IMR-90 (cell line): Measurements from ENCODE around the gene LY6G5C. TPM values are rescaled to one million over a fixed set of nuclear protein-coding genes. Genes with fewer than 3 reads are reported as not detected.

Experiments used
- ATAC-seq: fragments of 200-7000 bp; cut with Tn5 transposase; 2 replicates; pipeline ENCODE4 v1.9.1; 2020; ENCODE audit warnings: low read depth, mild to moderate bottlenecking, moderate library complexity
- BruUV-seq: library from RNA; stranded (reverse); fragments of 400-500 nt; replicated peaks from 2 replicates; lab custom pipeline; 2021; lab: Mats Ljungman, UMichigan
- CTCF ChIA-PET: fragments of 300-600 bp; formaldehyde crosslinking; extraction: SDS; loops from one replicate; lab custom pipeline; 2021; ENCODE audit warnings: antibody characterized with exemption; lab: Yijun Ruan, JAX
- POLR2A ChIA-PET: fragments of 300-600 bp; sonication (Branson Sonifier 250); formaldehyde crosslinking; loops from one replicate; lab custom pipeline; 2022; ENCODE audit warnings: antibody characterized with exemption; ENCODE audit not compliant: unreplicated experiment; lab: Charles Lee
- DNase-seq: peaks from one replicate; pipeline ENCODE4 v3.0.0; 2013
- H2AFZ ChIP-seq: replicated peaks from 2 replicates; pipeline ENCODE3; 2013; ENCODE audit warnings: low read length, mild to moderate bottlenecking; ENCODE audit not compliant: poor library complexity
- H2AK5ac ChIP-seq: 2 replicates; pipeline ENCODE4 v1.6.1; 2013; ENCODE audit warnings: low read depth, low read length, inconsistent platforms
- H2AK9ac ChIP-seq: replicated peaks from 2 replicates; pipeline ENCODE3; 2013; ENCODE audit warnings: mild to moderate bottlenecking, low read depth, low read length, moderate library complexity; ENCODE audit not compliant: poor library complexity
- H2BK120ac ChIP-seq: 2 replicates; pipeline ENCODE4 v1.6.1; 2013; ENCODE audit warnings: low read depth, low read length, inconsistent platforms
- H2BK15ac ChIP-seq: 3 replicates; pipeline ENCODE4 v1.6.1; 2013; ENCODE audit warnings: low read depth, low read length, inconsistent platforms
- H2BK20ac ChIP-seq: 2 replicates; pipeline ENCODE4 v1.6.1; 2013; ENCODE audit warnings: low read depth, mild to moderate bottlenecking, inconsistent platforms, low read length, moderate library complexity
- H2BK5ac ChIP-seq: 2 replicates; pipeline ENCODE4 v1.6.1; 2013; ENCODE audit warnings: mild to moderate bottlenecking, low read depth, low read length, inconsistent platforms; ENCODE audit not compliant: poor library complexity, severe bottlenecking
- H3K14ac ChIP-seq: replicated peaks from 2 replicates; pipeline ENCODE4 v1.6.1; 2013; ENCODE audit warnings: low read depth, low read length, inconsistent platforms
- H3K18ac ChIP-seq: 2 replicates; pipeline ENCODE4 v1.6.1; 2013; ENCODE audit warnings: low read depth, low read length, control low read depth
- H3K23ac ChIP-seq: 2 replicates; pipeline ENCODE4 v1.6.1; 2013; ENCODE audit warnings: low read depth, low read length, inconsistent platforms
- H3K27ac ChIP-seq: 2 replicates; pipeline ENCODE4 v1.5.1; 2013; ENCODE audit warnings: mild to moderate bottlenecking, control low read depth, low read length; ENCODE audit not compliant: insufficient read depth
- H3K27me3 ChIP-seq: 2 replicates; pipeline ENCODE4 v1.6.1; 2013; ENCODE audit warnings: low read length; ENCODE audit not compliant: control insufficient read depth, insufficient read depth
- H3K36me3 ChIP-seq: 2 replicates; pipeline ENCODE4 v1.6.1; 2013; ENCODE audit warnings: low read length, mixed read lengths; ENCODE audit not compliant: control insufficient read depth, insufficient read depth
- H3K4ac ChIP-seq: 2 replicates; pipeline ENCODE4 v1.6.1; 2013; ENCODE audit warnings: low read depth, low read length, inconsistent platforms
- H3K4me1 ChIP-seq: 2 replicates; pipeline ENCODE4 v1.6.1; 2013; ENCODE audit warnings: low read length, mixed read lengths; ENCODE audit not compliant: control insufficient read depth, insufficient read depth
- H3K4me2 ChIP-seq: 2 replicates; pipeline ENCODE4 v1.6.1; 2013; ENCODE audit warnings: low read depth, mild to moderate bottlenecking, control low read depth, low read length, moderate library complexity
- H3K4me3 ChIP-seq: 2 replicates; pipeline ENCODE4 v1.5.1; 2013; ENCODE audit warnings: low read depth, mild to moderate bottlenecking, control low read depth, low read length, moderate library complexity; ENCODE audit not compliant: insufficient read depth
- H3K56ac ChIP-seq: 2 replicates; pipeline ENCODE4 v1.6.1; 2013; ENCODE audit warnings: low read length, inconsistent platforms; ENCODE audit not compliant: insufficient read depth; ENCODE audit errors: extremely low read depth
- H3K79me1 ChIP-seq, 2 experiments: 2 replicates each; pipeline ENCODE4 v1.6.1; 2013; ENCODE audit warnings: low read length in 2 of 2, inconsistent platforms in 1 of 2, low read depth in 1 of 2
- H3K9ac ChIP-seq: 2 replicates; pipeline ENCODE4 v1.6.1; 2013; ENCODE audit warnings: low read depth, low read length, control low read depth
- H3K9me1 ChIP-seq: 2 replicates; pipeline ENCODE4 v1.6.1; 2013; ENCODE audit warnings: low read length, inconsistent platforms; ENCODE audit not compliant: insufficient read depth
- H3K9me3 ChIP-seq: 2 replicates; pipeline ENCODE4 v1.6.1; 2013; ENCODE audit warnings: low read length; ENCODE audit not compliant: control insufficient read depth, insufficient read depth
- H4K20me1 ChIP-seq: 2 replicates; pipeline ENCODE4 v1.6.1; 2013; ENCODE audit warnings: low read length, inconsistent platforms; ENCODE audit not compliant: insufficient read depth
- H4K5ac ChIP-seq: 2 replicates; pipeline ENCODE4 v1.6.1; 2013; ENCODE audit warnings: mild to moderate bottlenecking, low read depth, low read length, control low read depth
- H4K8ac ChIP-seq, 2 experiments: 2 replicates each; pipeline ENCODE4 v1.6.1; 2013; ENCODE audit warnings: low read depth in 2 of 2, low read length in 2 of 2, control low read depth in 1 of 2, inconsistent platforms in 1 of 2
- H4K91ac ChIP-seq: 2 replicates; pipeline ENCODE4 v1.6.1; 2013; ENCODE audit warnings: low read depth, low read length, inconsistent platforms; ENCODE audit not compliant: insufficient read depth
- POLR2A ChIP-seq: IDR thresholded peaks from 2 replicates; pipeline ENCODE4 v1.6.1; 2012; ENCODE audit warnings: mild to moderate bottlenecking, low read depth, low read length
- USF2 ChIP-seq: fragments of 150-350 bp; IDR thresholded peaks from 2 replicates; pipeline ENCODE4 v1.6.1; 2017; ENCODE audit warnings: mild to moderate bottlenecking, antibody characterized with exemption, low read length, low read depth
- WGBS, 2 experiments: methylation state at CpG; one replicate each; pipeline versions ENCODE4 v1.1.5 to v1.1.7; 2013; ENCODE audit warnings: missing lambda C conversion rate in 2 of 2; ENCODE audit not compliant: insufficient read length in 1 of 2; ENCODE audit errors: extremely low coverage in 2 of 2; 5-methylcytosine and 5-hydroxymethylcytosine counted together
- dilution Hi-C: fragments of 300-500 bp; cut with HindIII; formaldehyde crosslinking; loops from one replicate; pipeline ENCODE4 v1.14.3; 2018; ENCODE audit warnings: low sequenced_read_pairs; ENCODE audit not compliant: unreplicated experiment
- in situ Hi-C: fragments of 300-500 bp; cut with MboI; formaldehyde crosslinking; loops from 3 replicates; pipeline ENCODE4 v1.14.3; 2019; ENCODE audit warnings: low sequenced_read_pairs, inconsistent platforms, mixed read lengths
- intact Hi-C: fragments of 100-400 bp; cut with micrococcal nuclease; formaldehyde crosslinking; loops from 2 replicates; pipeline ENCODE4 v1.10.0; 2022
- polyA plus RNA-seq, 3 experiments: library from polyadenylated mRNA; depleted of rRNA; stranded (reverse); fragments of >200 nt; gene quantifications; 2 replicates each; pipeline ENCODE4 v1.2.3, GENCODE V29; 2012; ENCODE audit warnings: low replicate concordance in 1 of 3
- total RNA-seq: library from RNA; depleted of rRNA; stranded (reverse); fragments of >200 nt; gene quantifications from 2 replicates; pipeline ENCODE4 v1.2.3, GENCODE V29; 2012
- TF ChIP-seq, protein P1 (sequence below): fragments of 150-350 bp; IDR thresholded peaks from 2 replicates; pipeline ENCODE4 v1.6.1; 2016; ENCODE audit warnings: low read depth, mild to moderate bottlenecking, low read length, moderate library complexity, borderline replicate concordance

LY6G5C gene
- total and polyA plus RNA-seq, 2 of the 4 experiments (the other 2 are of a cell fraction), result 0.18 to 2.0 TPM

GRCh38 chr6:31655349-31656237 is 25.3 kb downstream of the LY6G5C start, which contains the start of gene APOM:
Gene APOM (plus strand): TSS chr6:31655894. CDS start chr6:31655967, 73 bp downstream.
- H2AFZ ChIP-seq, result no peak within 1 kb of the TSS
- no peak within 1 kb of the TSS for H3K18ac ChIP-seq
- no peak within 1 kb of the TSS for H2BK20ac ChIP-seq
- dilution Hi-C loops, result no loop called here
- H2BK5ac ChIP-seq, result no peak within 1 kb of the TSS
- intact Hi-C loops, result no loop called here
- no peak within 1 kb of the TSS; the same call in 1 of the 2 replicates for H3K4ac ChIP-seq
- no peak within 1 kb of the TSS for H2AK5ac ChIP-seq
- peaks cover 17% of the 10 kb centered on the region for H4K20me1 ChIP-seq
- H3K27ac ChIP-seq, result no peak within 1 kb of the TSS
- no peak within 1 kb of the TSS for H2AK9ac ChIP-seq
- H3K79me1 ChIP-seq, result peaks cover 21 to 75% of the 10 kb centered on the region in 2 experiments; a peak in 3 of 4 replicates
- TF ChIP-seq USF2, result no peak
- TF ChIP-seq, protein P1, sequence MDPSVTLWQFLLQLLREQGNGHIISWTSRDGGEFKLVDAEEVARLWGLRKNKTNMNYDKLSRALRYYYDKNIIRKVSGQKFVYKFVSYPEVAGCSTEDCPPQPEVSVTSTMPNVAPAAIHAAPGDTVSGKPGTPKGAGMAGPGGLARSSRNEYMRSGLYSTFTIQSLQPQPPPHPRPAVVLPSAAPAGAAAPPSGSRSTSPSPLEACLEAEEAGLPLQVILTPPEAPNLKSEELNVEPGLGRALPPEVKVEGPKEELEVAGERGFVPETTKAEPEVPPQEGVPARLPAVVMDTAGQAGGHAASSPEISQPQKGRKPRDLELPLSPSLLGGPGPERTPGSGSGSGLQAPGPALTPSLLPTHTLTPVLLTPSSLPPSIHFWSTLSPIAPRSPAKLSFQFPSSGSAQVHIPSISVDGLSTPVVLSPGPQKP, result no peak
- no peak for TF ChIP-seq POLR2A
- no peaks in the 10 kb centered on the region for H3K27me3 ChIP-seq
- H4K8ac ChIP-seq, result no peak within 1 kb of the TSS
- no peak within 1 kb of the TSS for H3K9ac ChIP-seq
- 80% methylated on average over 2 of the region's 8 CpGs; no CpG with 5 or more reads in 1 of the 2 experiments for WGBS, 2 experiments
- H3K14ac ChIP-seq, result no peak within 1 kb of the TSS
- H3K23ac ChIP-seq, result no peak within 1 kb of the TSS
- no peak within 1 kb of the TSS for H3K4me3 ChIP-seq
- no peak within 1 kb of the TSS for H2BK15ac ChIP-seq
- no peak within 1 kb of the TSS for H4K5ac ChIP-seq
- H3K4me1 ChIP-seq, result peaks cover 13% of the 10 kb centered on the region; the same call in 1 of the 2 replicates
- no peak within 1 kb of the TSS for H3K4me2 ChIP-seq
- ChIA-PET CTCF (no interaction called here), POLR2A (interaction anchor here (0.5 kb wide), 1 partner anchor 303 kb away, joined by 3 read pairs; the partner anchor contains the start of genes NELFE and SKIC2)
- BruUV-seq, result no TSS peak
- no peaks in the 10 kb centered on the region for H3K9me3 ChIP-seq
- no peak within 1 kb of the TSS for H2BK120ac ChIP-seq
- no peak within 1 kb of the TSS for H3K56ac ChIP-seq
- in situ Hi-C loops, result no loop called here
- DNase-seq (no peak), ATAC-seq (no peak)
- peaks cover 21% of the 10 kb centered on the region for H3K9me1 ChIP-seq
- peaks cover 8% of the 10 kb centered on the region for H3K36me3 ChIP-seq
- H4K91ac ChIP-seq, result no peak within 1 kb of the TSS
